ENCODE data around the gene ADGRA1. TPM values are rescaled to one million over a fixed set of nuclear protein-coding genes. Genes with fewer than 3 reads are reported as not detected.

ADGRA1 gene
- total RNA-seq, 1 donor from 2014 or later, result 9.1 TPM

GRCh38 chr10:133180192-133180964, 92.7 kb downstream of the ADGRA1 start:
- peak overlapping the region; percentile 67 for H3K4me3 Mint-ChIP-seq (ENCODE audit: unreplicated experiment)
- peaks cover 14% of the 10 kb centered on the region for H3K27me3 Mint-ChIP-seq (ENCODE audit: unreplicated experiment)
- peaks cover 9% of the 10 kb centered on the region for H3K9me3 Mint-ChIP-seq (ENCODE audit: unreplicated experiment)
- H3K4me1 Mint-ChIP-seq (ENCODE audit: low read depth, unreplicated experiment), result peaks cover 7% of the 10 kb centered on the region
- no peaks in the 10 kb centered on the region for H3K36me3 Mint-ChIP-seq (ENCODE audit: unreplicated experiment)
- DNase-seq, result no peak
- no peak for TF ChIP-seq CTCF (IDR thresholded peaks at IDR 0.05; ENCODE audit: partially characterized antibody, unreplicated experiment)
- no peak overlapping the region for H3K27ac Mint-ChIP-seq (ENCODE audit: unreplicated experiment)

- peak; percentile 16 for DNase-seq
- no peak overlapping the region for H3K27ac Mint-ChIP-seq (ENCODE audit: unreplicated experiment)
- H3K27me3 Mint-ChIP-seq (ENCODE audit: unreplicated experiment), result peaks cover 14% of the 10 kb centered on the region
- H3K4me1 Mint-ChIP-seq (ENCODE audit: low read depth, unreplicated experiment), result peaks cover 7% of the 10 kb centered on the region
- no peaks in the 10 kb centered on the region for H3K36me3 Mint-ChIP-seq (ENCODE audit: unreplicated experiment)
- no peak overlapping the region for H3K4me3 Mint-ChIP-seq (ENCODE audit: unreplicated experiment)
- H3K9me3 Mint-ChIP-seq (ENCODE audit: unreplicated experiment), result peaks cover 9% of the 10 kb centered on the region
- no peak for TF ChIP-seq CTCF (IDR thresholded peaks at IDR 0.05; ENCODE audit: partially characterized antibody, unreplicated experiment)
These were observed 93.4 kb downstream of the ADGRA1 start for GRCh38 chr10:133180965-133181639.

Other genes with a start within 250 kb of the ADGRA1 start
- 5.2 TPM for gene CFAP46, start 145.4 kb upstream of the ADGRA1 start, total RNA-seq (ENCODE audit: unreplicated experiment)
- gene KNDC1, start 72.3 kb downstream of the ADGRA1 start, total RNA-seq (ENCODE audit: unreplicated experiment), result 7.4 TPM
- gene UTF1, start 142.3 kb downstream of the ADGRA1 start, total RNA-seq (ENCODE audit: unreplicated experiment), result 0.61 TPM
- gene VENTX, start 149.9 kb downstream of the ADGRA1 start, total RNA-seq (ENCODE audit: unreplicated experiment), result 1.6 TPM
- gene ADAM8, start 188.9 kb downstream of the ADGRA1 start, total RNA-seq (ENCODE audit: unreplicated experiment), result 5.4 TPM
- 61.4 TPM for gene TUBGCP2, start 220.9 kb downstream of the ADGRA1 start, total RNA-seq (ENCODE audit: unreplicated experiment)
- gene ZNF511, start 221.0 kb downstream of the ADGRA1 start, total RNA-seq (ENCODE audit: unreplicated experiment), result 24.6 TPM
- 19.8 TPM for gene CALY, start 249.0 kb downstream of the ADGRA1 start, total RNA-seq (ENCODE audit: unreplicated experiment)

All from glutamatergic neuron (in vitro differentiated cells).